Measurements from ENCODE around the gene NAALADL1. TPM values are rescaled to one million over a fixed set of nuclear protein-coding genes. Genes with fewer than 3 reads are reported as not detected.

The NAALADL1 gene
- 0.78 TPM for total RNA-seq

- ATAC-seq (peak; percentile 43), DNase-seq (ENCODE audit: low spot score) (no peak)
Observed at GRCh38 chr11:65058419-65059054, at the start of gene NAALADL1. NAALADL1 (minus strand) TSS chr11:65058553; CDS start chr11:65058521, 32 bp downstream.

GRCh38 chr11:65107751-65108468 is 49.6 kb upstream of the NAALADL1 start:
- ATAC-seq (no peak), DNase-seq (ENCODE audit: low spot score) (no peak)

GRCh38 chr11:65107078-65107477 is 48.7 kb upstream of the NAALADL1 start:
- ATAC-seq (no peak), DNase-seq (ENCODE audit: low spot score) (no peak)

- ATAC-seq (no peak), DNase-seq (ENCODE audit: low spot score) (no peak)
Observed at GRCh38 chr11:65104628-65105027, 46.3 kb upstream of the NAALADL1 start.

- no peak for DNase-seq (ENCODE audit: low spot score)
- ATAC-seq = no peak
Observed at GRCh38 chr11:65103476-65103875, 45.1 kb upstream of the NAALADL1 start.

GRCh38 chr11:65102142-65103095 is 44.1 kb upstream of the NAALADL1 start:
- DNase-seq (ENCODE audit: low spot score) = peak; percentile 80
- peak; percentile 84 for ATAC-seq

GRCh38 chr11:65100674-65101350 is 42.5 kb upstream of the NAALADL1 start:
- no peak for DNase-seq (ENCODE audit: low spot score)
- no peak for ATAC-seq

- ATAC-seq = no peak
- no peak for DNase-seq (ENCODE audit: low spot score)
Observed at GRCh38 chr11:65096926-65097325, 38.6 kb upstream of the NAALADL1 start.

- ATAC-seq = peak; percentile 90
- peak; percentile 92 for DNase-seq (ENCODE audit: low spot score)
Observed at GRCh38 chr11:65095974-65096806, 37.8 kb upstream of the NAALADL1 start, which contains the start of gene VPS51. VPS51 (plus strand) TSS chr11:65096214; CDS start chr11:65096251, 37 bp downstream.

- ATAC-seq = no peak
- no peak for DNase-seq (ENCODE audit: low spot score)
Observed at GRCh38 chr11:65095427-65095826, 37.1 kb upstream of the NAALADL1 start.

GRCh38 chr11:65090628-65091027 is 32.3 kb upstream of the NAALADL1 start:
- DNase-seq (ENCODE audit: low spot score) (no peak), ATAC-seq (no peak)

GRCh38 chr11:65089621-65090020 is 31.3 kb upstream of the NAALADL1 start:
- no peak for DNase-seq (ENCODE audit: low spot score)
- no peak for ATAC-seq

- no peak for ATAC-seq
- DNase-seq (ENCODE audit: low spot score) = no peak
Observed at GRCh38 chr11:65087827-65088226, 29.5 kb upstream of the NAALADL1 start.

GRCh38 chr11:65087216-65087615 is 28.9 kb upstream of the NAALADL1 start:
- ATAC-seq = no peak
- DNase-seq (ENCODE audit: low spot score) = no peak

- DNase-seq (ENCODE audit: low spot score) (no peak), ATAC-seq (no peak)
Observed at GRCh38 chr11:65086809-65087208, 28.5 kb upstream of the NAALADL1 start.

GRCh38 chr11:65085446-65085845 is 27.1 kb upstream of the NAALADL1 start:
- DNase-seq (ENCODE audit: low spot score) (no peak), ATAC-seq (no peak)

GRCh38 chr11:65084598-65085375 is 26.4 kb upstream of the NAALADL1 start:
- ATAC-seq = no peak
- no peak for DNase-seq (ENCODE audit: low spot score)

- DNase-seq (ENCODE audit: low spot score) (peak; percentile 97), ATAC-seq (peak; percentile 94)
Observed at GRCh38 chr11:65083834-65084597, 25.7 kb upstream of the NAALADL1 start, which contains the start of the genes CDCA5 and ZFPL1. CDCA5 (minus strand) TSS chr11:65084040; CDS start chr11:65083978, 62 bp downstream. ZFPL1 (plus strand) TSS chr11:65084222; CDS start chr11:65084699, 477 bp downstream.

Measured in left lobe of liver (tissue), 2 donors.